Astrocyte (in vitro differentiated cells and primary cell): ENCODE data around the gene UHRF1. TPM values are rescaled to one million over a fixed set of nuclear protein-coding genes. Genes with fewer than 3 reads are reported as not detected.
A peak's percentile ranks its signal among the peaks of the same experiment; 100 is the strongest.
"Not testable (repeated sequence)": the region's sequence is repeated elsewhere in the genome, so short reads cannot be mapped to it uniquely, and the experiment has no call there.

Experiments used
- DNase-seq: peaks from one replicate; pipeline ENCODE4 v3.0.0-alpha.2; 2010; ENCODE audit warnings: low read depth
- FAIRE-seq: peaks from 2 replicates; lab custom pipeline; 2011; peaks lifted over from hg19 to GRCh38; lab: Jason Lieb, UNC
- H2AFZ ChIP-seq: 2 replicates; pipeline ENCODE4 v1.6.0; 2012; ENCODE audit warnings: low read depth, low read length, inconsistent platforms
- H3K27ac ChIP-seq: 2 replicates; pipeline ENCODE4 v1.5.1; 2011; ENCODE audit warnings: low read depth, low read length, inconsistent platforms
- H3K27me3 ChIP-seq: 2 replicates; pipeline ENCODE4 v1.6.0; 2011; ENCODE audit warnings: low read length, inconsistent platforms; ENCODE audit not compliant: insufficient read depth
- H3K36me3 ChIP-seq: 2 replicates; pipeline ENCODE4 v1.5.1; 2011; ENCODE audit warnings: low read length, inconsistent platforms; ENCODE audit not compliant: insufficient read depth
- H3K4me1 ChIP-seq: 2 replicates; pipeline ENCODE4 v1.5.1; 2011; ENCODE audit warnings: low read length, inconsistent platforms; ENCODE audit not compliant: insufficient read depth
- H3K4me2 ChIP-seq: 2 replicates; pipeline ENCODE4 v1.6.0; 2012; ENCODE audit warnings: low read length, inconsistent platforms
- H3K4me3 ChIP-seq: 2 replicates; pipeline ENCODE4 v1.5.1; 2011; ENCODE audit warnings: low read depth, mild to moderate bottlenecking, low read length, inconsistent platforms; ENCODE audit not compliant: insufficient read depth
- H3K79me2 ChIP-seq: 2 replicates; pipeline ENCODE4 v1.6.0; 2012; ENCODE audit warnings: mild to moderate bottlenecking, low read length, inconsistent platforms; ENCODE audit not compliant: insufficient read depth
- H3K9ac ChIP-seq: 2 replicates; pipeline ENCODE4 v1.6.0; 2012; ENCODE audit warnings: mild to moderate bottlenecking, low read length, inconsistent platforms
- H3K9me3 ChIP-seq: 2 replicates; pipeline ENCODE4 v1.5.1; 2012; ENCODE audit warnings: low read depth, mild to moderate bottlenecking, low read length, inconsistent platforms; ENCODE audit not compliant: insufficient read depth
- H4K20me1 ChIP-seq: 2 replicates; pipeline ENCODE4 v1.6.0; 2012; ENCODE audit warnings: low read length, inconsistent platforms; ENCODE audit not compliant: insufficient read depth
- H3K27ac Mint-ChIP-seq: one replicate; pipeline ENCODE4 v1.8.0; 2021; ENCODE audit warnings: mild to moderate bottlenecking, mixed read lengths; ENCODE audit not compliant: unreplicated experiment
- H3K27me3 Mint-ChIP-seq: one replicate; pipeline ENCODE4 v1.8.0; 2021; ENCODE audit warnings: low read depth, mixed read lengths; ENCODE audit not compliant: unreplicated experiment
- H3K36me3 Mint-ChIP-seq: one replicate; pipeline ENCODE4 v1.8.0; 2021; ENCODE audit warnings: low read depth, mixed read lengths; ENCODE audit not compliant: unreplicated experiment
- H3K4me1 Mint-ChIP-seq: one replicate; pipeline ENCODE4 v1.8.0; 2021; ENCODE audit warnings: low read depth, mixed read lengths; ENCODE audit not compliant: unreplicated experiment
- H3K4me3 Mint-ChIP-seq: one replicate; pipeline ENCODE4 v1.8.0; 2021; ENCODE audit warnings: mild to moderate bottlenecking, moderate library complexity, mixed read lengths; ENCODE audit not compliant: unreplicated experiment
- H3K9me3 Mint-ChIP-seq: one replicate; pipeline ENCODE4 v1.8.0; 2021; ENCODE audit warnings: mild to moderate bottlenecking, mixed read lengths; ENCODE audit not compliant: unreplicated experiment
- CTCF ChIP-seq: IDR thresholded peaks from 2 replicates; pipeline ENCODE4 v1.5.1; 2011; ENCODE audit warnings: low read depth, mild to moderate bottlenecking, inconsistent platforms, low read length, moderate library complexity; ENCODE audit not compliant: insufficient read depth
- EZH2 ChIP-seq: IDR thresholded peaks from 2 replicates; pipeline ENCODE4 v1.6.1; 2012; ENCODE audit warnings: mild to moderate bottlenecking, low read length, inconsistent platforms; ENCODE audit not compliant: insufficient read depth
- total RNA-seq: library from RNA; stranded (reverse); gene quantifications from 2 replicates; pipeline ENCODE4 v1.2.1, GENCODE V29; 2021

The UHRF1 gene
- total RNA-seq, 1 donor from 2014 or later = 16.2 TPM

GRCh38 chr19:4879041-4879440 is 30.3 kb upstream of the UHRF1 start:
- no peaks in the 10 kb centered on the region for H4K20me1 ChIP-seq
- TF ChIP-seq CTCF (no peak), EZH2 (no peak)
- peak overlapping the region; percentile 96 for H2AFZ ChIP-seq
- Mint-ChIP-seq H3K36me3 (peaks cover 2% of the 10 kb centered on the region), H3K9me3 (no peaks in the 10 kb centered on the region), H3K27me3 (peaks cover under 1% of the 10 kb centered on the region), H3K4me1 (no peaks in the 10 kb centered on the region), H3K27ac (no peak overlapping the region), H3K4me3 (no peak overlapping the region)
- H3K9ac ChIP-seq = no peak overlapping the region
- H3K79me2 ChIP-seq = no peaks in the 10 kb centered on the region
- DNase-seq (no peak), FAIRE-seq (no peak)
- H3K27ac ChIP-seq = no peak overlapping the region
- H3K9me3 ChIP-seq = no peaks in the 10 kb centered on the region
- peaks cover 18% of the 10 kb centered on the region for H3K4me1 ChIP-seq
- no peaks in the 10 kb centered on the region for H3K36me3 ChIP-seq
- H3K27me3 ChIP-seq = peaks cover under 1% of the 10 kb centered on the region
- no peak overlapping the region for H3K4me3 ChIP-seq
- H3K4me2 ChIP-seq = peak overlapping the region; percentile 43

DNA sequence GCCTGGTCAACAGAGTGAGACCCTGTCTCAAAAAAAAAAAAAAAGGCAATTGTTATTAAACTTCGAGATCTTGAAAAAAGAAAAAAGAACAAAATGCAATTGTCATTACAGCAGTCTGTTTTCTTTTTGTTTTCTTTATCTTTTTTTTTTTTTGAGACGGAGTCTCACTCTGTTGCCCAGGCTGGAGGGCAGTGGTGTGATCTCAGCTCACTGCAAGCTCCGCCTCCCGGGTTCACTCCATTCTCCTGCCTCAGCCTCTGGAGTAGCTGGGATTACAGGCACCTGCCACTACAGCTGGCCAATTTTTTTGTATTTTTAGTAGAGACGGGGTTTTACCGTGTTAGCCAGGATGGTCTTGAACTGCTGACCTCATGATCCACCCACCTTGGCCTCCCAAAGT is 26.4 kb upstream of the UHRF1 start:
- H3K9me3 ChIP-seq, H3K4me1 Mint-ChIP-seq, H3K4me3 ChIP-seq, H2AFZ ChIP-seq, H3K27ac Mint-ChIP-seq, H3K4me2 ChIP-seq, H3K9ac ChIP-seq, H3K36me3 ChIP-seq, H3K27me3 Mint-ChIP-seq, FAIRE-seq, H4K20me1 ChIP-seq, H3K79me2 ChIP-seq, H3K9me3 Mint-ChIP-seq, H3K27me3 ChIP-seq, DNase-seq, H3K36me3 Mint-ChIP-seq, H3K27ac ChIP-seq, H3K4me3 Mint-ChIP-seq: not testable (repeated sequence)
- H3K4me1 ChIP-seq = peaks cover 13% of the 10 kb centered on the region

- not testable (repeated sequence) for FAIRE-seq, H3K9ac ChIP-seq, H3K4me1 ChIP-seq, H3K4me2 ChIP-seq, DNase-seq, H2AFZ ChIP-seq, H3K36me3 ChIP-seq, H3K9me3 Mint-ChIP-seq, H3K79me2 ChIP-seq, H3K36me3 Mint-ChIP-seq, H3K27me3 Mint-ChIP-seq, H3K4me3 ChIP-seq, H3K27me3 ChIP-seq, H4K20me1 ChIP-seq, H3K27ac Mint-ChIP-seq, H3K4me1 Mint-ChIP-seq, H3K27ac ChIP-seq, H3K9me3 ChIP-seq, H3K4me3 Mint-ChIP-seq
These were observed 24.3 kb upstream of the UHRF1 start for GRCh38 chr19:4884993-4885392.

- not testable (repeated sequence) for H3K4me1 ChIP-seq, H3K4me1 Mint-ChIP-seq, H3K4me2 ChIP-seq, H3K9ac ChIP-seq, H3K9me3 ChIP-seq, H4K20me1 ChIP-seq, H3K36me3 ChIP-seq, H2AFZ ChIP-seq, H3K36me3 Mint-ChIP-seq, DNase-seq, H3K4me3 ChIP-seq, H3K27me3 ChIP-seq, H3K4me3 Mint-ChIP-seq, H3K27ac ChIP-seq, H3K79me2 ChIP-seq, H3K9me3 Mint-ChIP-seq, H3K27ac Mint-ChIP-seq, FAIRE-seq
- peaks cover 10% of the 10 kb centered on the region for H3K27me3 Mint-ChIP-seq
These were observed 21.5 kb upstream of the UHRF1 start for GRCh38 chr19:4887803-4888202.
